Colonic mucosa (tissue), 4 donors: ENCODE measurements around the gene REEP1. TPM values are rescaled to one million over a fixed set of nuclear protein-coding genes. Genes with fewer than 3 reads are reported as not detected.

ENCODE experiments used
- DNase-seq: peaks from one replicate; pipeline ENCODE4 v3.0.0-alpha.2; 2020
- H3K27ac ChIP-seq: fragments of 200-600 bp; one replicate; pipeline ENCODE4 v1.8.0; 2021
- H3K27me3 ChIP-seq: fragments of 200-600 bp; one replicate; pipeline ENCODE4 v1.8.0; 2021
- H3K36me3 ChIP-seq: fragments of 200-600 bp; one replicate; pipeline ENCODE4 v1.8.0; 2021
- H3K4me1 ChIP-seq: fragments of 200-600 bp; one replicate; pipeline ENCODE4 v1.8.0; 2021; ENCODE audit warnings: mild to moderate bottlenecking
- H3K4me3 ChIP-seq: fragments of 200-600 bp; one replicate; pipeline ENCODE4 v1.8.0; 2021
- H3K9ac ChIP-seq, 2 donors: one replicate each; pipeline ENCODE4 v1.7.0; 2013; ENCODE audit warnings: control low read depth in 2 of 2, low read depth in 2 of 2, low read length in 2 of 2
- H3K9me3 ChIP-seq: fragments of 200-600 bp; one replicate; pipeline ENCODE4 v1.8.0; 2021
- CTCF ChIP-seq: fragments of 200-600 bp; IDR thresholded peaks from one replicate; pipeline ENCODE4 v1.8.0; 2022; ENCODE audit warnings: antibody characterized with exemption, mild to moderate bottlenecking
- intact Hi-C: fragments of 100-400 bp; cut with DNase I; formaldehyde crosslinking; loops from one replicate; pipeline ENCODE4 v1.14.1; 2022
- total RNA-seq, 2 donors: library from RNA; stranded (reverse); fragmentation: NEBNext Ultra II Directional in 1 of 2; extraction: Animal tissue kit (Norgen Biotek cat#: 25700) in 1 of 2; gene quantifications; one replicate each; pipeline ENCODE4 v1.2.1, GENCODE V29; 2021
- donor health status: healthy.
- donor health status: DM: no; HTN: no; CAD: no.
- donor health status: DM: no; HTN: no; CAD: no.

The REEP1 gene
- total RNA-seq, 2 donors from 2014 or later, result 1.8 to 5.7 TPM

- Histone ChIP-seq H3K4me1 (peaks cover 5% of the 10 kb centered on the region), H3K9ac (no peak overlapping the region), H3K9me3 (no peaks in the 10 kb centered on the region), H3K4me3 (no peak overlapping the region), H3K27me3 (no peaks in the 10 kb centered on the region), H3K36me3 (no peaks in the 10 kb centered on the region), H3K27ac (no peak overlapping the region)
- intact Hi-C loops, result loop anchor here (2.0 kb wide), 1 partner anchor 147 kb away; no protein-coding TSS in a partner anchor
- DNase-seq, result peak; percentile 44
- TF ChIP-seq CTCF, result peak; percentile 68
These were observed 30.9 kb upstream of the REEP1 start for GRCh38 chr2:86368161-86368824.

GRCh38 chr2:86367499-86367777 is 30.0 kb upstream of the REEP1 start:
- no peak for DNase-seq
- no peaks in the 10 kb centered on the region for H3K36me3 ChIP-seq
- H3K4me3 ChIP-seq, result no peak overlapping the region
- no peaks in the 10 kb centered on the region for H3K27me3 ChIP-seq
- no peak overlapping the region for H3K9ac ChIP-seq
- H3K4me1 ChIP-seq, result peaks cover 5% of the 10 kb centered on the region
- H3K27ac ChIP-seq, result no peak overlapping the region
- no peak for TF ChIP-seq CTCF
- no peaks in the 10 kb centered on the region for H3K9me3 ChIP-seq
- intact Hi-C loops, result no loop called here

GRCh38 chr2:86366651-86367498 is 29.4 kb upstream of the REEP1 start:
- no peak for DNase-seq
- H3K9ac ChIP-seq, result no peak overlapping the region
- H3K9me3 ChIP-seq, result no peaks in the 10 kb centered on the region
- no peak overlapping the region for H3K4me3 ChIP-seq
- H3K27ac ChIP-seq, result no peak overlapping the region
- no peaks in the 10 kb centered on the region for H3K36me3 ChIP-seq
- no peaks in the 10 kb centered on the region for H3K27me3 ChIP-seq
- peaks cover 5% of the 10 kb centered on the region for H3K4me1 ChIP-seq
- intact Hi-C loops, result no loop called here
- no peak for TF ChIP-seq CTCF

- no peak for DNase-seq
- peaks cover 5% of the 10 kb centered on the region for H3K4me1 ChIP-seq
- H3K9ac ChIP-seq, result no peak overlapping the region
- H3K27me3 ChIP-seq, result no peaks in the 10 kb centered on the region
- H3K36me3 ChIP-seq, result no peaks in the 10 kb centered on the region
- no peak for TF ChIP-seq CTCF
- no peaks in the 10 kb centered on the region for H3K9me3 ChIP-seq
- H3K4me3 ChIP-seq, result no peak overlapping the region
- no peak overlapping the region for H3K27ac ChIP-seq
- intact Hi-C loops, result no loop called here
These were observed 27.5 kb upstream of the REEP1 start for GRCh38 chr2:86364894-86365293.

- H3K4me3 ChIP-seq, result no peak overlapping the region
- no peaks in the 10 kb centered on the region for H3K27me3 ChIP-seq
- no peak for DNase-seq
- intact Hi-C loops, result no loop called here
- no peaks in the 10 kb centered on the region for H3K9me3 ChIP-seq
- no peak overlapping the region for H3K9ac ChIP-seq
- H3K4me1 ChIP-seq, result no peaks in the 10 kb centered on the region
- no peak for TF ChIP-seq CTCF
- no peak overlapping the region for H3K27ac ChIP-seq
- no peaks in the 10 kb centered on the region for H3K36me3 ChIP-seq
These were observed 23.4 kb upstream of the REEP1 start for GRCh38 chr2:86360776-86361175.
